ENCODE measurements around the gene IGFBP7.

Gene IGFBP7

GRCh38 chr4:57043347-57044251, 66.6 kb downstream of the IGFBP7 start:
- H4K91ac ChIP-seq (ENCODE audit: low read depth, low read length): peak overlapping the region; percentile 97
- peak overlapping the region; percentile 87 for H2AK5ac ChIP-seq (ENCODE audit: low read length)
- peaks cover 12% of the 10 kb centered on the region for H3K79me2 ChIP-seq (ENCODE audit: control insufficient read depth, insufficient read depth, low read length, poor library complexity)
- peak overlapping the region; percentile 76 for H3K4ac ChIP-seq (ENCODE audit: low read depth, low read length)
- H2AFZ ChIP-seq (ENCODE audit: insufficient read depth, low read length, poor library complexity): no peak overlapping the region
- no peak overlapping the region for H3K4me3 ChIP-seq (ENCODE audit: low read depth, low read length)
- H2BK120ac ChIP-seq (ENCODE audit: insufficient read depth, low read length, poor library complexity): peak overlapping the region; percentile 98
- peak overlapping the region; percentile 88 for H2BK12ac ChIP-seq (ENCODE audit: low read length)
- H3K27me3 ChIP-seq (ENCODE audit: insufficient read depth, low read length): no peaks in the 10 kb centered on the region
- H3K18ac ChIP-seq (ENCODE audit: low read length): peak overlapping the region; percentile 80
- no CpG with 5 or more reads among the region's 6 CpGs for WGBS (ENCODE audit: extremely low coverage, insufficient coverage, insufficient read length)
- H3K27ac ChIP-seq (ENCODE audit: low read depth, low read length): peak overlapping the region; percentile 92
- peaks cover 17 to 23% of the 10 kb centered on the region in 2 experiments for H3K36me3 ChIP-seq (ENCODE audit: control insufficient read depth in 1 of 2, insufficient read depth in 2 of 2, low read length in 2 of 2)
- H3K23ac ChIP-seq (ENCODE audit: low read length): no peak overlapping the region
- peak overlapping the region; percentile 81 for H4K8ac ChIP-seq (ENCODE audit: low read depth, low read length)
- H3K14ac ChIP-seq (ENCODE audit: low read length): peak overlapping the region; percentile 93
- peaks cover 36% of the 10 kb centered on the region for H3K79me1 ChIP-seq (ENCODE audit: low read length)
- peaks cover 22 to 29% of the 10 kb centered on the region in 2 experiments for H3K4me1 ChIP-seq (ENCODE audit: control insufficient read depth in 1 of 2, insufficient read depth in 2 of 2, low read length in 2 of 2)
- H3K4me2 ChIP-seq (ENCODE audit: low read length): no peak overlapping the region
- DNase-seq: no peak
- H3K9me3 ChIP-seq (ENCODE audit: insufficient read depth, low read depth, low read length): peaks cover 4% of the 10 kb centered on the region
- no peak overlapping the region for H4K12ac ChIP-seq (ENCODE audit: low read depth, low read length)
- peak overlapping the region; percentile 96 for H2BK5ac ChIP-seq (ENCODE audit: low read depth, low read length, poor library complexity)
- no peak overlapping the region for H3K9ac ChIP-seq (ENCODE audit: low read length)

- H3K79me2 ChIP-seq (ENCODE audit: control insufficient read depth, insufficient read depth, low read length, poor library complexity): peaks cover 12% of the 10 kb centered on the region
- H3K4me2 ChIP-seq (ENCODE audit: low read length): no peak overlapping the region
- H4K91ac ChIP-seq (ENCODE audit: low read depth, low read length): peak overlapping the region; percentile 95
- H3K4me3 ChIP-seq (ENCODE audit: low read depth, low read length): no peak overlapping the region
- H3K18ac ChIP-seq (ENCODE audit: low read length): peak overlapping the region; percentile 68
- WGBS (ENCODE audit: extremely low coverage, insufficient coverage, insufficient read length): no CpG with 5 or more reads among the region's 5 CpGs
- H2BK120ac ChIP-seq (ENCODE audit: insufficient read depth, low read length, poor library complexity): peak overlapping the region; percentile 98
- peaks cover 23 to 26% of the 10 kb centered on the region in 2 experiments for H3K36me3 ChIP-seq (ENCODE audit: control insufficient read depth in 1 of 2, insufficient read depth in 2 of 2, low read length in 2 of 2)
- peak overlapping the region; percentile 92 for H3K27ac ChIP-seq (ENCODE audit: low read depth, low read length)
- no peak overlapping the region for H3K9ac ChIP-seq (ENCODE audit: low read length)
- H3K4ac ChIP-seq (ENCODE audit: low read depth, low read length): peak overlapping the region; percentile 94
- peak overlapping the region; percentile 82 for H2AK5ac ChIP-seq (ENCODE audit: low read length)
- H3K79me1 ChIP-seq (ENCODE audit: low read length): peaks cover 38% of the 10 kb centered on the region
- peak overlapping the region; percentile 37 for H2BK12ac ChIP-seq (ENCODE audit: low read length)
- H3K4me1 ChIP-seq (ENCODE audit: control insufficient read depth in 1 of 2, insufficient read depth in 2 of 2, low read length in 2 of 2): peaks cover 22 to 29% of the 10 kb centered on the region in 2 experiments
- peak overlapping the region; percentile 50 for H4K8ac ChIP-seq (ENCODE audit: low read depth, low read length)
- H3K23ac ChIP-seq (ENCODE audit: low read length): no peak overlapping the region
- H3K27me3 ChIP-seq (ENCODE audit: insufficient read depth, low read length): no peaks in the 10 kb centered on the region
- peaks cover 4% of the 10 kb centered on the region for H3K9me3 ChIP-seq (ENCODE audit: insufficient read depth, low read depth, low read length)
- peak overlapping the region; percentile 8 for H4K12ac ChIP-seq (ENCODE audit: low read depth, low read length)
- no peak for DNase-seq
- H3K14ac ChIP-seq (ENCODE audit: low read length): peak overlapping the region; percentile 59
- H2BK5ac ChIP-seq (ENCODE audit: low read depth, low read length, poor library complexity): peak overlapping the region; percentile 91
- no peak overlapping the region for H2AFZ ChIP-seq (ENCODE audit: insufficient read depth, low read length, poor library complexity)
Measured at GRCh38 chr4:57042711-57043169, 67.4 kb downstream of the IGFBP7 start.

- no peak overlapping the region for H4K8ac ChIP-seq (ENCODE audit: low read depth, low read length)
- WGBS (ENCODE audit: extremely low coverage, insufficient coverage, insufficient read length): no CpG with 5 or more reads among the region's 1 CpG
- H3K79me1 ChIP-seq (ENCODE audit: low read length): peaks cover 34% of the 10 kb centered on the region
- no peak overlapping the region for H3K9ac ChIP-seq (ENCODE audit: low read length)
- H3K36me3 ChIP-seq (ENCODE audit: control insufficient read depth in 1 of 2, insufficient read depth in 2 of 2, low read length in 2 of 2): peaks cover 22 to 25% of the 10 kb centered on the region in 2 experiments
- H3K79me2 ChIP-seq (ENCODE audit: control insufficient read depth, insufficient read depth, low read length, poor library complexity): peaks cover 10% of the 10 kb centered on the region
- DNase-seq: no peak
- H3K27me3 ChIP-seq (ENCODE audit: insufficient read depth, low read length): no peaks in the 10 kb centered on the region
- no peak overlapping the region for H3K14ac ChIP-seq (ENCODE audit: low read length)
- no peak overlapping the region for H4K12ac ChIP-seq (ENCODE audit: low read depth, low read length)
- H3K4me3 ChIP-seq (ENCODE audit: low read depth, low read length): no peak overlapping the region
- no peak overlapping the region for H3K4ac ChIP-seq (ENCODE audit: low read depth, low read length)
- H2BK5ac ChIP-seq (ENCODE audit: low read depth, low read length, poor library complexity): no peak overlapping the region
- H2BK120ac ChIP-seq (ENCODE audit: insufficient read depth, low read length, poor library complexity): no peak overlapping the region
- no peak overlapping the region for H3K23ac ChIP-seq (ENCODE audit: low read length)
- peaks cover 20 to 29% of the 10 kb centered on the region in 2 experiments for H3K4me1 ChIP-seq (ENCODE audit: control insufficient read depth in 1 of 2, insufficient read depth in 2 of 2, low read length in 2 of 2)
- H3K4me2 ChIP-seq (ENCODE audit: low read length): no peak overlapping the region
- no peak overlapping the region for H4K91ac ChIP-seq (ENCODE audit: low read depth, low read length)
- H3K18ac ChIP-seq (ENCODE audit: low read length): no peak overlapping the region
- no peak overlapping the region for H2AFZ ChIP-seq (ENCODE audit: insufficient read depth, low read length, poor library complexity)
- peak overlapping the region; percentile 41 for H3K27ac ChIP-seq (ENCODE audit: low read depth, low read length)
- no peak overlapping the region for H2BK12ac ChIP-seq (ENCODE audit: low read length)
- no peak overlapping the region for H2AK5ac ChIP-seq (ENCODE audit: low read length)
- H3K9me3 ChIP-seq (ENCODE audit: insufficient read depth, low read depth, low read length): no peaks in the 10 kb centered on the region
Measured at GRCh38 chr4:57041020-57041419, 69.2 kb downstream of the IGFBP7 start.

GRCh38 chr4:57040510-57040909, 69.7 kb downstream of the IGFBP7 start:
- Histone ChIP-seq H2AFZ (ENCODE audit: insufficient read depth, low read length, poor library complexity) (no peak overlapping the region), H2BK12ac (ENCODE audit: low read length) (peak overlapping the region; percentile 82), H3K9me3 (ENCODE audit: insufficient read depth, low read depth, low read length) (no peaks in the 10 kb centered on the region), H2BK120ac (ENCODE audit: insufficient read depth, low read length, poor library complexity) (peak overlapping the region; percentile 82), H2AK5ac (ENCODE audit: low read length) (peak overlapping the region; percentile 89), H3K4me3 (ENCODE audit: low read depth, low read length) (no peak overlapping the region), H3K79me2 (ENCODE audit: control insufficient read depth, insufficient read depth, low read length, poor library complexity) (peaks cover 10% of the 10 kb centered on the region), H3K23ac (ENCODE audit: low read length) (no peak overlapping the region), H3K36me3 (ENCODE audit: control insufficient read depth in 1 of 2, insufficient read depth in 2 of 2, low read length in 2 of 2) (peaks cover 22 to 25% of the 10 kb centered on the region in 2 experiments), H3K14ac (ENCODE audit: low read length) (peak overlapping the region; percentile 55), H3K27me3 (ENCODE audit: insufficient read depth, low read length) (no peaks in the 10 kb centered on the region), H3K4me2 (ENCODE audit: low read length) (no peak overlapping the region), H4K8ac (ENCODE audit: low read depth, low read length) (peak overlapping the region; percentile 22), H3K18ac (ENCODE audit: low read length) (peak overlapping the region; percentile 19), H3K79me1 (ENCODE audit: low read length) (peaks cover 34% of the 10 kb centered on the region), H2BK5ac (ENCODE audit: low read depth, low read length, poor library complexity) (peak overlapping the region; percentile 57), H3K4me1 (ENCODE audit: control insufficient read depth in 1 of 2, insufficient read depth in 2 of 2, low read length in 2 of 2) (peaks cover 20 to 29% of the 10 kb centered on the region in 2 experiments), H3K27ac (ENCODE audit: low read depth, low read length) (peak overlapping the region; percentile 87), H4K12ac (ENCODE audit: low read depth, low read length) (no peak overlapping the region), H3K4ac (ENCODE audit: low read depth, low read length) (no peak overlapping the region), H4K91ac (ENCODE audit: low read depth, low read length) (peak overlapping the region; percentile 67), H3K9ac (ENCODE audit: low read length) (no peak overlapping the region)
- DNase-seq: no peak
- no CpG with 5 or more reads among the region's 6 CpGs for WGBS (ENCODE audit: extremely low coverage, insufficient coverage, insufficient read length)

Data from trophoblast cell (in vitro differentiated cells and primary cell).